AG10803 (cell line): ENCODE measurements around the gene TGM2.

Experiments
- DNase-seq: peaks from one replicate; pipeline ENCODE4 v3.0.0; 2010; ENCODE audit warnings: low read depth
- H3K4me3 ChIP-seq: 2 replicates; pipeline ENCODE4 v1.5.1; 2011; ENCODE audit warnings: mild to moderate bottlenecking, low read length, control low read depth
- TF ChIP-seq, protein P1 (sequence below): conservative IDR thresholded peaks from 2 replicates; pipeline ENCODE4 v1.5.1; 2011; ENCODE audit warnings: mild to moderate bottlenecking, low read length, control low read depth, inconsistent platforms

TGM2 gene

DNA sequence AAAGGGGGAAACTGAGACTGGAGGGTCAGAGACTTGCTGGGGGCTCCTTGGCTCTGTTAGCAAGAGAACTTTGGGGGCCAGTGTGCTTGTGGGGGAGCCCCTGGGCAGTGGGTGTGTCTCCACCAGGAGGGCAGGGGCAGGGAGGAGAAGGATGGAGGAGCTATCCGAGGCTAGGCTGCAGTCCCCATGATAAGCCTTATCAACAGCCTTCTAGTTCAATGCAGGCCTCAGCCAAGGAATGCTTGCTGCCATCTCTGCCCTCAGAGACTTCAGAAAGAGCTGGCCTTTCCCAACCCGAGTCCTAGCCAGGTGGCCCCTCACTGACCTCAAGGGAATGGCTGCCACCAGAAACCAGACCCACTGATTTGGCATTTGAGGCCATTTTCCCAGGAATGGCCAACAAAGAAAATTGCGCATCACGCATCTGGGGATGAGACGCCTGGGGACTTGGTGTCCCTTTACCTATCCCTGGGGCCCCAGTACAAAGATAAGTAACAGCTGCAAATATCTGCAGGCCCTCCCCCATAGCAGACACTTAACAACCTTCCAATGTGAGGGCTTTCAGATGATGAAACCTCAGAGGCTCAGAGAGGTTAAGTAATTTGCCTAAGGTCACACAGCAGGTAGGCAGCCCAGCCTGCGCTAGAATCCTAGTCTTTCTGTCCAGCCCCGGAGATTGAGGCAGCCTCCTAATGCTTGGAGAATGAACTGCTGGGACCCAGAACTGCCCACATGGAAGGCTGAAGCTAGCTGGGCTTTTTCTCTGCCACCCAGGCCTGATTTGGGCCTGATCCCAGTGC lies 4.9 kb downstream of the TGM2 start:
- TF ChIP-seq, protein P1, sequence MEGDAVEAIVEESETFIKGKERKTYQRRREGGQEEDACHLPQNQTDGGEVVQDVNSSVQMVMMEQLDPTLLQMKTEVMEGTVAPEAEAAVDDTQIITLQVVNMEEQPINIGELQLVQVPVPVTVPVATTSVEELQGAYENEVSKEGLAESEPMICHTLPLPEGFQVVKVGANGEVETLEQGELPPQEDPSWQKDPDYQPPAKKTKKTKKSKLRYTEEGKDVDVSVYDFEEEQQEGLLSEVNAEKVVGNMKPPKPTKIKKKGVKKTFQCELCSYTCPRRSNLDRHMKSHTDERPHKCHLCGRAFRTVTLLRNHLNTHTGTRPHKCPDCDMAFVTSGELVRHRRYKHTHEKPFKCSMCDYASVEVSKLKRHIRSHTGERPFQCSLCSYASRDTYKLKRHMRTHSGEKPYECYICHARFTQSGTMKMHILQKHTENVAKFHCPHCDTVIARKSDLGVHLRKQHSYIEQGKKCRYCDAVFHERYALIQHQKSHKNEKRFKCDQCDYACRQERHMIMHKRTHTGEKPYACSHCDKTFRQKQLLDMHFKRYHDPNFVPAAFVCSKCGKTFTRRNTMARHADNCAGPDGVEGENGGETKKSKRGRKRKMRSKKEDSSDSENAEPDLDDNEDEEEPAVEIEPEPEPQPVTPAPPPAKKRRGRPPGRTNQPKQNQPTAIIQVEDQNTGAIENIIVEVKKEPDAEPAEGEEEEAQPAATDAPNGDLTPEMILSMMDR: no peak
- no peak overlapping the region for H3K4me3 ChIP-seq
- DNase-seq: no peak

DNA sequence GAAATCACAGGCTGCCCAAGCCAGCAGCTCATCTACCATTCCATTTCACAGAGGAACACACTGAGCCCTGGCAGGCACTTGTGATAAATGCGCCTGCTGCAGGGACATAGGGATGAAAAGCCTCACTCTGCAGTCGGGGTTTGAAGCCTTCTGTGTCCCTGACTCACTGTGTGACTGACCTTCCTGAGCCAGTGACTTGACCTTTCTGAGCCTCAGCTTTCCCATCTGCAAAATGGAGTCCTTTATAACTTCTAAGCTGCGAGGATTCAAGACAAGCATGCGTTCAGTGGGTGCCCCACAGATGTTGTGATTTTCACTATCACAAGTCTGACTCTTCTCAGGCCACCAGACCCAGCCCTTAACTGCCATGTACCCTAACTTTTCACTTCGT lies 5.5 kb downstream of the TGM2 start:
- DNase-seq: no peak
- H3K4me3 ChIP-seq: no peak overlapping the region
- TF ChIP-seq, protein P1: no peak

DNA sequence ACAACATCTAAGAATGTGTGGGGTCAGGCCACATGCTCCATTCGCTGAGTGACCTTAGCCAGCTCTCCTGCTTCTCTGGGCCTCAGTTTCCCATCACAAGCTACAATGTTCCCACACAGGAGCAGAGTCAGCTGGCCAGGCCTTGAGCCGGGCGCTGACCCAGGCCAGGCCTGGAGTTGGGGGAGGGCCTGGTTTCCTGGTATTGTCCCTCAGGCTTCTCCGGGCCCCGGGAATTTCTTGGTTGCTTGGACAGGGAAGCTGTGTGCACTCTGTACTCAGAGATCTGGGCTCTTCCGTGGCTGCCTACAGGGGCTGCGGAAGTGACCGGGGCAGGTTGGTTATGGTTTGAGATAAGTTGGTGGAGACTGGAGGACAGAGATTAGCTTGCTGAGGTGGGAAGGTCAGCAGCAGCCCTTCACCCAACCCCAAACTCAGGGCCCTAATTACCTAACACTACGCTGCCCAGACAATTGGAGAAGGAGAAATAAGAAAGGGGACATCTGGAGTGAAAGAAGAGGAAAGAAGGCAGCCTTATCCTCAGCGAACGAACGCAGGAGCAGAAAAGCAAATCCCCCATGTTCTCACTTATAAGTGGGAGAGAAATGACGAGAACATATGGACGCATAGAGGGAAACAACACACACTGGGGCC lies 6.2 kb downstream of the TGM2 start:
- TF ChIP-seq, protein P1: no peak
- no peak overlapping the region for H3K4me3 ChIP-seq
- DNase-seq: no peak

DNA sequence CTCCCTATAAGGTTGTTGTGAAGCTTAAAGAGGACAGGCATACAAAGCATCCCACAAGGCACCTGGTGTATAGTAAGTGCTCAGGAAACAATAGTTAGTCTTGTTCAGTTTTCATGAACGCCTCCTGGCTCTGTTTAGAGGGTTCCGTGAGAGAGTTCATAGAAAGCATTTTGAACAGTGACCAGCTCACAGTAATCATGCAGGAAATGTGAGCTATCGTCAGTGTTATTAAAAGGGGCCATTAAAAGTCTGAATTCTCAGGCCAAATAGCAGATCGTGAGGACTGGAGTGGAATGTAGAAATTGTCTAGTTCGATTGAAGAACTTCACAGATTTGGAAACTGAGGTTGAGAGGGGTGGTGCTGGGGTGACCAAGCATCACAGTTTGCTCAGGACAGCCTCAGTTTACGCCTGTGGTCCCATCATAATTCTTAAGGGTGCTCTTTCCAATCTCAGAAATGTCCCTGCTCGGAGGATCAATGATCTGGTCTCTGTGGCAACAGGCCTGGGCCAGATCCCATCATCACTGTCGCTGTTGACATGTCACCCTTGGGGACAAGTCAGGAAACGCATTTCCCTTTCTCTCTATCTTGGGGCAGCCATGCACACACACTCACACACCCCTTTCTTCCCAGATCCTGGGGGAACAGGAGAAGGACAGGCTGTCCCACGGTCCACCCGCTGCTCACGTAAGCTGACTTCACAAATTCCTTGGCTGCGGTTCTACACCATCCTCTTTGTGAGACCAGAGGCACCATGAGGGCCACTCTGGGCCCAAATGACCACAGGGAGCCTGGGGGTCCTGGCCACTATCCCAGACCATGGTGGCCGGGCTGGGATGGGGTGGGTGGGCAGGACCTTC lies 7.2 kb downstream of the TGM2 start:
- TF ChIP-seq, protein P1: no peak
- DNase-seq: no peak
- no peak overlapping the region for H3K4me3 ChIP-seq

DNA sequence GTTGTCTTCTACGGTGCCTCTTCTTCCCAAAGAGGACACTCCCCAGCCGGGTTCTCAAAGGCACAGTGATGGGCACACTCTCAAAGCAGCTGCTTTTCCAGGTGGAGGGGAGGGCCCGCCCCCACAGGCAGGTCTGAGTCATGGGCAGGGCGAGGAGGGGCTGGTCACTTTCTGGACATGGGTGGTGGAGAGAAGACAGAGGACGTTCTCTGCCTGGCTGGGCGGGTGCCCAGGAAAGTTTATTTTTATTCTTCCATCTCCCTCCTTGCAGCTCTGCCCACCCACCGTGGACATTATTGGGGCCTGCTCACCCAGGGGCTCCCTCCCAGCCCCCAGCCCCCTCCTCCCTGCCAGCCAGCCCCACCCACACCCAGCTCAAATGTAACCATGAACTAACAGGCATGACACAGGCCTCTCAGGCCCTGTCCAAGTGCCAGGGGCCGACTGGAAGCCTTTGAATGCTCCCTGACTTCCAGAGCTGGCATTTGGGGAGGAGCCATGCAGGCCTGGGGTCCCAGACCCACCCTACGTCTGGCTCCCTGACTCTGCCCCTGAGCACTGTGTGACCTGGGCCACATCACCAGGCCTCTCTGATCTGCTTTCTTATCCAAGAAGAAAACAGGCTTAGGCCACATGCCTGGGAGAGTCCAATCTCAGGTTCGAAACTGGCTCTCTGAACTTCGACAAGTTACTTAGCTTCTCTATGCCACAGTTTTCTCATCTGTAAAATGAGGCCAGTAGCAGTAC lies 8.0 kb downstream of the TGM2 start:
- DNase-seq: no peak
- no peak overlapping the region for H3K4me3 ChIP-seq
- TF ChIP-seq, protein P1: no peak

DNA sequence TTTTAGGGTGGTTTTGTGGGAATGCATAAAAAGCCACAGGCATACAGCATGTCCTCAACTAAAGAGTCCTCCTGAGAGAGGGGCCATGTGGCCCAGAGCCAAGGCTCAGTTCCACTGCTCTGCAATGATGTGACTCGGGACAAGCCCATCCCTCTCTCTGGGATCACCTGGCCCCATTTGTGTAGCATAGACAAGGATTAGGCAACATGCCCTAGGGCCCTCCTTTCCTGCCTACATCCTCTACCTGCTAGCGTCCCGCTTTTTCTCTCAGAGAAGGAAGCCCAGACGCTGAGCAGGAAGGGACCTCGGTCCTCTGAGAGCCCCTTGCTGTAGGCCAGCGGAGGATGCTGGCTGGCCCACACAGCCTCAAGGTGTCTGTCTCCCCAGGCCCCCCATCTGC lies 8.8 kb downstream of the TGM2 start:
- H3K4me3 ChIP-seq: no peak overlapping the region
- no peak for DNase-seq
- TF ChIP-seq, protein P1: no peak
